CD4-positive, alpha-beta T cell treated with Interleukin-17A for 4 hours (primary cell): Measurements from ENCODE around the gene PTPRM.
"Not testable (repeated sequence)": the region's sequence is repeated elsewhere in the genome, so short reads cannot be mapped to it uniquely, and the experiment has no call there.

Experiments
- DNase-seq: peaks from one replicate; pipeline ENCODE4 v3.0.0-alpha.2; 2020; ENCODE audit warnings: mixed read lengths

Gene PTPRM

DNA sequence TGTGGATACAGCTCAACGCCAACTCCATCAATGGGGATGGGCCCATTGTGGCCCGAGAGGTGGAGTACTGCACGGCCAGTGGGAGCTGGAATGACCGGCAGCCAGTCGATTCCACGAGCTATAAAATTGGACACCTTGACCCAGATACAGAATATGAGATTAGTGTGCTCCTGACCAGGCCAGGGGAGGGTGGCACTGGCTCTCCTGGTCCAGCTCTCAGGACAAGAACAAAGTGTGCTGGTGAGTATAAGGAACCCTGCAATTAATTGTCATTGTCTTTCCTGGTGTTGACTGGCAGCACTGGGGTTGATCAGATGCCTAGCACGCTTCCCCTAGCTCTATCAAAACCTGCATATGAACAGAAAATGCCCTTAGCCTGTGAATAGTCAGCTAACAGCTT is 388.1 kb downstream of the PTPRM start:
- no peak for DNase-seq

GRCh38 chr18:7957297-7957696 is 390.2 kb downstream of the PTPRM start:
- peak; percentile 25 for DNase-seq

GRCh38 chr18:7958081-7958896 is 391.2 kb downstream of the PTPRM start:
- no peak for DNase-seq

GRCh38 chr18:7958897-7959146 is 391.7 kb downstream of the PTPRM start:
- no peak for DNase-seq

- DNase-seq = not testable (repeated sequence)
Measured at GRCh38 chr18:7966682-7967081, 399.6 kb downstream of the PTPRM start.

DNA sequence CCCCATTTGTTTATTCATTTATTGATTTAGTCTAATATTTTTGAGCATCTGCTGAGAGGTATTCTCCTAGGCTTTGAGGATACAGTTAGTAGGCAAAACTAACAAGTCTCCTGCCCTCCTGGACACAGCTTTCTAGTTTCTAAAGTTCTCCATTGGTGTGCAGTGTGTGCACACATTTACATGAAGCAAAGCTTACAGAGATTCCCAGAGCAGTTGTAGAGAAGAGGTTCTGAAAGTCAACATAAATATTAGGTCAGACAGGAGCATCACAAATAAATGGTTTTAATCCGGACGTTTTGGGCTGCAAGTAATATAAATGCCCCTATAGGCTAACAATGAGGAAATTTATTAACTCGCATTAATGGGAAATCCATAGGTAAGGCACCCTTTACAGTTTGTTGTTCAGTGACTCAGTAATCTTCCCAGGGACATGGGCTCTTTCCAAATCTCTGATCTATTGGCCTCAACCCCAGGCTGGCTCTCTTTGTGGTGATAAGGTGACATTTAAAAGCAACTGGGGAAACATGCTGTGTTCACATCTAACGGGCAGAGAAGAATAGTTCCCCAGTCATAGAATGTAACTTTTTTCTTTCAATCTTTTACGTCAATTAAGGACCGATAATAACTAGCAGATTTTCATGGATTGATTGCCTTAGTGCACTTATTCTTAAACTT is 407.2 kb downstream of the PTPRM start:
- no peak for DNase-seq

- no peak for DNase-seq
Measured at GRCh38 chr18:7977897-7978296, 410.8 kb downstream of the PTPRM start.

GRCh38 chr18:7978834-7979233 is 411.7 kb downstream of the PTPRM start:
- DNase-seq = no peak

DNA sequence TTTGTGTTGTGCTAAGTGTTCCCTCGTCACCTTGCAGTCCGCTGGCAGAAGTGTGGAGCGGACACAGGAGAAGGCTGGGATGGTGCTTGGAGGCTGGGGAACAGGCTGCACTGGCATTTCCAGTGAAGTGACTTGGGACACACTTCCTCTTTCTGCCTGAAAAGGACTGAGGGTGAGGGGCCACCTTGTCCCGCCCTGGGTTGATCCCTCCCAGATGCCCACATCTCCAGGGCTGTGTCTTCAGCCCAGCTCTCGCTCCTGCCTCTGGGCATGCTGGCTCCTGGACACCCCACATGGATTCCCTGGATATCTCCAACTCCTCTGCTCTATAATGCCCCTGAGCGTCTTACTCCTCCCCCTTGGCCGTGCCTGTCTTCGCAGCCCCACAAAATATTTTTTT is 412.6 kb downstream of the PTPRM start:
- DNase-seq = no peak

- no peak for DNase-seq
Measured at GRCh38 chr18:7980136-7980535, 413.0 kb downstream of the PTPRM start.

DNA sequence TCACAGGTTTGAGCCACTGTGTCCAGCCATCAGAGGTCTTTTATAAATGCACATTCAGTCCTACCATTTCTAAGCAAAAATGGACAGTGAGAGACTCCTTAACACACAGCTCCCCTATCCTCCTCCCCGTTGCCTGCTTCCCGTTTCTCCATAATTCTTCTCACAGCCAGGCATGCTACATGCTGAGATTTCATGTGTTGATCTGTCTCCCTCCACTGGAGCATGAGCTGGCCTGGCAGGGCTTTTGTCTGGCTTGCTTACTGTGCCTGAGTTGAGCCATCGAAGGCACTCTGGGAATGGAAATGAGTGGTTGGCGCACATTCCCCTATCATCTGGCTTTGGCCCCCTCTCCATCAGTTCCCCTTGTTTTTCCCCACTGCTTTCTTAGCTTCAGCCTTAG is 413.5 kb downstream of the PTPRM start:
- no peak for DNase-seq

GRCh38 chr18:7982216-7982615 is 415.1 kb downstream of the PTPRM start:
- DNase-seq = no peak

GRCh38 chr18:7987284-7987976 is 420.3 kb downstream of the PTPRM start:
- no peak for DNase-seq

DNA sequence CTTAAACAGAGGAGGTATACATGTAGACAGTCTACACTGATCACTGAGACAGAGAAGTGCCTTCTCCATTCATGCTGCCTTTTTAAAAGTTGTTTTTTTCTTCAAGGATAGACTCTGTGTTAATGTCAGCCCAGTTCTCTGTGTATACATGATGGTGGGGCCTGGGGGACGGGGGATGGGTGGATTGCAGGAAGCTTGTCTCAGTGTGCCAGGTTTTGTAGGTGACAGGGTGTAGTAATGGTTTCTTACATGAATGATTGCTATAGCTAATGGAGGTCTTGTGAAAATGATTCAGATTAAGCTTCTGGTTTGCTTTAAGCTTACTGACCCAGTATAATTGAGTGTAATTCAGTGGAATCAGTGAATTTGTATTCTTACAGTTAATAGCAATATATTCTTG is 423.6 kb downstream of the PTPRM start:
- no peak for DNase-seq

- no peak for DNase-seq
Measured at GRCh38 chr18:8001711-8002301, 434.7 kb downstream of the PTPRM start.

DNA sequence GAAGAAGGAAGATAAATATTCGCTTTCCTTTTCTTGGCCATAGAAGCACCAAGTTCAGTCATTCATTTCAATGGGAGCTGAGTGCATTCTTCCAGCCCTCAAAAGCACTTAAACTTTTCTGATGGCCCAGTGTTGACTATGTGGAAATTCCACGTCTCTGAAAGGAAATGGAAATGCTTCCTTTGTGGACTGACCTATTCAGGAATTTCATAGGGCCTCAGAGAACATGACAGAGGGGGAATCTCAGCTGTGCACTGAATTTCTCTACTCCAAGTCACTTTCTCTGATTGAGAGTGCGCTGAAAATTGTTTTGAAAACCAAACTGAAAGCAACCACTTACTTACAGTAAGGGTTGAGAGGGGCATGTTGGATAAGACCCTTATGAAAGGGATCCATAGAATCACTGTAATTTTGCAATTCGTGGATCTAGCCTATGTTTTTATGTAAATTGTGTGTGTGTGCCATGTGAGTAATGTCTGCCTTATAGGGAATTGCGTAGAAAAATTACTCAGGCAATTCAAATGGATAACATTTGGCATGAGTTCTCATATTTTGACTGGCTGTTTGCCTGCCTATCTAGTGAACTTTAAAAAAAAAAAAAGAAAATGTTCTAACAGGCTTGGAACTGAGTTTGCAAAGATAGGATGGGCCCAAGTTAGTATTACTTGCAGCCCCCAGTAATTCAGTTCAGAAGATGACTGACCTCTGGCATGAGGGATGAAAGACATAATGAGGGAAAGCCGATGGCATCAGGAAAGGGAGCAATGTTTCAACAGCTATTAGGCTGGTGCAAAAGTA is 437.0 kb downstream of the PTPRM start:
- no peak for DNase-seq

DNA sequence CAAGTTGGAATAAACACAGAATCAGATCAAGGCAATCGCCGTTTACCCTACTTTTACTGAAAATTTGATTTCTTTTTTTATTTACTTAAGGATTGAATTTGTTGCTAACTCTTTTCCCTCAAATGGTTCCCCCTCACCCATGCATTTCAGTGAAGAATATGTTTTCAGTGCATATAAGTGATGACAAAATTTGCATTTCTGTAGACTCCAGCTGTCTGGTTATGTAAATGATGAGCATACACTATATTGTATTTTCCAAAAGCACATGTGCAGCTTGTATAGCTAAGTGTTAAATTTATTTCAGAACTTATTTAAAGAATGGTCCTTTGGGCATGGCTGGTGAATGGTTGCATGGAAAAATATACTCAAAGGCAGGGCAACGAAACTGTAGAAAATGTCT is 437.7 kb downstream of the PTPRM start:
- DNase-seq = no peak

DNA sequence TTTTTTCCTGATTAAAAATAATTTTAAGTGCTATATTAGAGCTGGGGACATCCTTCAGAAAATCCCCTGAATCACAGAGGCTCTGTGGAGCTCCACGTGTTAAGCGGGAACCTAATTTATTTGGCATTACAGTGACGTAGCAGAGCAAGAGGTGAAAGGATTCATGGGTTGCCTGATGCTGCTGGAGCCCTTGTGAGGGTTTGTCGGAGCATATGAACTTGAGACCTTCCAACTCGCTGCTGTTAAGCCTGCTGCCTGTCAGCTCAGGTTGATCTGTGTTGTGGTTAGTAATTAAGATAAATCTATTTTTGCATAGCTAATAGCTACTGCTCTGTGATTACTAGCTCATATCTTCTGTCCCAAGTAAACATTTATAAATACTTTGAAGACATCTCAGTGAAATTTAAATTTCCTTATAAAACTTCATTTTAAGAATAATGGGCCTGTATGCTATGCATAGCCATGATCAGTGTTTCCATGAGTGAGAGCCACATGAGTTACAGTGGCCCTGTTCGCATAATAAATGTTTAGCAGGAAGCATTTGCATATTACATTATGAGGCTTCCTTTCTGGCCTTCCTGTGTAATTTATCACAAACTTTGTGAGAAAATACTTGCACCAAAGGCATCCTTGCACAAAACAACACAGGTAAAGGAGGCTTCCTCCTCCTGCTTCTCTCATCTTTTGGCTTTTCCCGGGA is 438.9 kb downstream of the PTPRM start:
- no peak for DNase-seq

GRCh38 chr18:8006979-8007378 is 439.9 kb downstream of the PTPRM start:
- DNase-seq = no peak

DNA sequence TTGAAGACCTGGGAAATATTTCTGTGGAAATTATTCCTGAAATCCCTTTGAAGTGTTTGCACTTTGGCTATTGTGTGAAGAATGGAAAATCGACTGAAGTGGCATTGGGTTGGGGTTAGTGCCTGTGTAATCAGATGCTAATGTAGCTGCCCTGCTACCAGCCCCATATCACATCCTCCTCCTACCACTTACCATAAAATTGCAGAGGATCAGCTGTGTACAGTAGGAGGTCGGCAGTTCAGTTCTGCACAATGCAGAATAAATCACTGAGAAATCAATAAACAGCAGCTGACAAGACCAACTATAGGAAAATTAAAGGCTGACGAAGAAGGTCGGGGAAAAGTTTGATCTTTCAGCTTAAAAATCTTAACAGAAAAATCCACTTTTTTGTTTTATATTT is 440.9 kb downstream of the PTPRM start:
- DNase-seq = no peak

DNA sequence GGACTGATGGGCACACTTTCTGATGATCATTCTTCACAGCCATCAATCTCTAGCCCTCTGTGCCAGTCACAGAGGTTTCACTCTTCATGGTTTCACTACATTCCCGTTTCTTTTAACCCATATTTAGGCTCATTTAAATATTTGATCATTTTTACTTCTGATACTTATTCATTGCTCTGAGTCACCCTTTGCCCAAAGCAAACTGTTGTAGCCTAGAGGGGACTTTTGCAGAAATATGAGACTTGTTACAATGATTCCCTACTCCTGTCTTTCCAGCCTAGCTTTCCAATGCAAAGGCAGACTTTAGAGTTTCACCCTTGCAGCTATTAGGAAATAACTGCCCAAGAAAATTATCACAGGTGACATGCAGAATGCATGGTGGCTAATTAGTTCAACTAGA is 444.2 kb downstream of the PTPRM start:
- no peak for DNase-seq

- no peak for DNase-seq
Measured at GRCh38 chr18:8011906-8012305, 444.8 kb downstream of the PTPRM start.
